ENCODE measurements around the gene NECTIN4. TPM values are rescaled to one million over a fixed set of nuclear protein-coding genes. Genes with fewer than 3 reads are reported as not detected.

The NECTIN4 gene
- polyA plus RNA-seq, 1 donor from 2014 or later, result not detected

GRCh38 chr1:161096015-161096414 lies 6.7 kb upstream of the NECTIN4 start:
- Mint-ChIP-seq H3K4me3 (peak overlapping the region in 1 of 4 donors; percentile 91), H3K9me3 (no peaks in the 10 kb centered on the region), H3K36me3 (no peaks in the 10 kb centered on the region)

GRCh38 chr1:161095230-161095629 lies 5.9 kb upstream of the NECTIN4 start:
- Mint-ChIP-seq H3K4me1 (peaks cover 16 to 21% (median 17%) of the 10 kb centered on the region in 3 donors), H3K9me3 (no peaks in the 10 kb centered on the region), H3K27ac (peak overlapping the region in 2 of 3 donors; percentile 57 to 98), H3K4me3 (peak overlapping the region in 1 of 4 donors; percentile 64), H3K27me3 (no peaks in the 10 kb centered on the region), H3K36me3 (no peaks in the 10 kb centered on the region)

More at GRCh38 chr1:161096015-161096414, 6.7 kb upstream of the NECTIN4 start:
- Mint-ChIP-seq H3K4me1 (peaks cover 16 to 21% (median 17%) of the 10 kb centered on the region in 3 donors), H3K27me3 (no peaks in the 10 kb centered on the region), H3K27ac (peak overlapping the region in 2 of 3 donors; percentile 98 to 100)

GRCh38 chr1:161094481-161094880 lies 5.1 kb upstream of the NECTIN4 start:
- Mint-ChIP-seq H3K36me3 (no peaks in the 10 kb centered on the region), H3K27ac (peak overlapping the region in 2 of 3 donors; percentile 27 to 57), H3K4me3 (peak overlapping the region in 1 of 4 donors; percentile 57), H3K27me3 (no peaks in the 10 kb centered on the region), H3K9me3 (no peaks in the 10 kb centered on the region), H3K4me1 (peaks cover 16 to 21% (median 17%) of the 10 kb centered on the region in 3 donors)

DNA sequence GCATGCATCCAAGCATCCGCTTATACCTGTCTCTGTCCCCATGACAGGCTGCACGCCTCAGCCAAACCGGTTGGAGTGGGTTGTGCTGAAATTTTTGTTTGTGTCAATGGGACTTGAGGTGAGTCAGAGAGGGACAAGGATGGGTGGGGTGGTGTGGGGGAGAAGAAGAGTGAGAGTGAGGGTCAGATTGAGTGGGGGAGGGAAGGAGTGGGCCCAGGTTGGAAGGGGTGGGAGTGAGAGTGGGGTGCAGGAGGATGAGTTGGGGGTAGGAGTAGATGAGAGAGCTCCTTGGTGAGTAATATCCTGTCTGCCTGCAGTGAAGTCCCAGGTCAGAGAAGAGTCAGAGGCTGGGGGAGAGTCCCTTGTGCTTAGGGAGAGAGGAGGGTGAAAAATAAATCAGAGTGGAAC lies 3.3 kb upstream of the NECTIN4 start:
- no peaks in the 10 kb centered on the region for H3K9me3 Mint-ChIP-seq
- H3K36me3 Mint-ChIP-seq, result no peaks in the 10 kb centered on the region
- no peaks in the 10 kb centered on the region for H3K27me3 Mint-ChIP-seq
- no peak overlapping the region for H3K4me3 Mint-ChIP-seq
- H3K4me1 Mint-ChIP-seq, result peaks cover 8 to 11% (median 11%) of the 10 kb centered on the region in 3 donors
- no peak overlapping the region for H3K27ac Mint-ChIP-seq

DNA sequence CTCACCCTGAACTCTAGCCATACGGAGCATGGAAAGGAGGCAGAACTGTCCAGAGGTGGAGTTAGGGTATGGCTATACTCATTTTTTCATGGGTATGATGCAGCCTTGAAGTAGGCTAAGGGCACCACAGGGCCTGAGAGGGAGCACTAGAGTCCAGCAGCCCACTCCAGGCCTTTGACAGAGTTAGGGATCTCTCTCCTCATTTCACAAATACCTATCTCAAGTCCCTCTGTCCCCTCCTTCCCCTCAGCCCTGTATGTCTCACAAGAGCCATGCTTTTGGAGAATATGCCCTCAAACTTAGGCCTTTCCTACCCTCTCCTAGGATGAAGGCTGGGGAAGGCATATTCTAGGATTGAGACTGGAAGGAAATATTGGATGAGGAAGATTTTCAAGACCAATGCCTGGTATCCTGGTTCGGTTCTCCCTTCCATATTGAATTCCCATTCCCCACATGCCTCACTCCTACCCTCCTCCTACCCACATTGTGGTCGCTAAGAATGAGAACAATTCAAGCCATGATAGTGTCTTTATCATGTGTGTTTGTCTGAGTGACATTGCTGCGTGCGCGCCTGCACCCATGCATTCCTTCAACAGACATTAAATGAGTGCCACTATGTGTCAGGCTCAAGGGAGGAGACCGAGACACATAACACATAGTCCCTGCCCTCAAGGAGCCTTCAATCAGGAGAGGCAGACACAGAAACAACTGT lies 2.6 kb upstream of the NECTIN4 start:
- no peak overlapping the region for H3K4me3 Mint-ChIP-seq
- H3K27me3 Mint-ChIP-seq, result no peaks in the 10 kb centered on the region
- peaks cover 2 to 5% (median 5%) of the 10 kb centered on the region in 3 donors for H3K4me1 Mint-ChIP-seq
- no peak overlapping the region for H3K27ac Mint-ChIP-seq
- H3K9me3 Mint-ChIP-seq, result no peaks in the 10 kb centered on the region
- no peaks in the 10 kb centered on the region for H3K36me3 Mint-ChIP-seq

DNA sequence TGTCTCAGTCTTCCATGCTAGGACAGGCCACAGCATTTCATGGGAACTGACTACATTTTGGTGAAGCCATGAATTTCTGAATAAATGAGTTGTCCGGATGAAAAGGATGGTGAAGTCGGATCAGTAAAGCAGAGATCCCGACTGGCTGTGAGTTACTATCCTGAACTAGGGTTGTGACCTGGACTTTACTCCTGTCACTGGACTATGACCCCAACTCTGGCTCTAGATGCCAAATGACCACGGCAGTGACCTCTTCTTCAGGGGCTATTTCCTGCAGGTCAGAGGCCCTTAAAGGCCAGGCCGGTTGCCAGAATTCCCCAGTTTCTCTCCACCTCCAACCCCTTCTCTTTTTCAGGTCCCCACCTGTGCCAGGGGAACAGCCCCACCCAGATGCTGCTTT lies 1.7 kb upstream of the NECTIN4 start:
- H3K4me1 Mint-ChIP-seq, result peaks cover 0 to 3% (median under 1%) of the 10 kb centered on the region in 3 donors
- no peaks in the 10 kb centered on the region for H3K27me3 Mint-ChIP-seq
- no peak overlapping the region for H3K4me3 Mint-ChIP-seq
- no peak overlapping the region for H3K27ac Mint-ChIP-seq
- H3K36me3 Mint-ChIP-seq, result no peaks in the 10 kb centered on the region
- H3K9me3 Mint-ChIP-seq, result no peaks in the 10 kb centered on the region

GRCh38 chr1:161090617-161091016 lies 1.3 kb upstream of the NECTIN4 start:
- Mint-ChIP-seq H3K27me3 (peaks cover 2% of the 10 kb centered on the region), H3K4me1 (no peaks in the 10 kb centered on the region), H3K4me3 (no peak overlapping the region), H3K9me3 (no peaks in the 10 kb centered on the region), H3K27ac (no peak overlapping the region), H3K36me3 (no peaks in the 10 kb centered on the region)

GRCh38 chr1:161089938-161090337 lies 580 bp upstream of the NECTIN4 start:
- no peak overlapping the region for H3K27ac Mint-ChIP-seq
- no peak overlapping the region for H3K4me3 Mint-ChIP-seq
- no peaks in the 10 kb centered on the region for H3K36me3 Mint-ChIP-seq
- H3K4me1 Mint-ChIP-seq, result no peaks in the 10 kb centered on the region
- H3K9me3 Mint-ChIP-seq, result no peaks in the 10 kb centered on the region
- H3K27me3 Mint-ChIP-seq, result peaks cover 2% of the 10 kb centered on the region

DNA sequence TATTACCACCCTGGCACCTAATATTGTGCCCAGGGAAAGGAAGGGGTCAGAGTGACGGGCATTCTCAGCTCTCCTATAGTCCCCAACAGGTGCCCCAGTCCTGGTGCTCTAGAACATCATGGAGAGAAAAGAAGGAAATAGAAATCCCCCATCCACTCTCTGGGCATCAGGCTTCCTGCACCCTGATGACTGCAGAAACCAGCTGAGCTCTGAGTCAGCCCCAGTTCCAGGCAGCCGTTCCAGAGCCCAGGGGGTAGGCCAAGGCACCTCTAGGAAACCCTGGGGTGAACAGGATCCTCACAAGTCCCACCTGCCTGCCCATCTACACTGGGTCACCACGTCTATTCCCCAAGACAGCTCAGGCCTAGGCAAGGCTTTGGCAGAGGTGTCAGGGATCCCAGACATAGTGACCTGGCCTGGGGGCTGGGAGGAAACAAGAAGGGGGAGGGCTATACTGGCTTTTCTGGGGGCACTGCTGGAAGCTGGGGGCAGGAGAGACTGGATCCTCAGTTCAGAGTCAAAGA lies 709 bp downstream of the NECTIN4 start:
- H3K4me1 Mint-ChIP-seq, result no peaks in the 10 kb centered on the region
- H3K27me3 Mint-ChIP-seq, result peaks cover 2% of the 10 kb centered on the region
- H3K9me3 Mint-ChIP-seq, result no peaks in the 10 kb centered on the region
- H3K36me3 Mint-ChIP-seq, result no peaks in the 10 kb centered on the region
- H3K27ac Mint-ChIP-seq, result no peak overlapping the region
- no peak overlapping the region for H3K4me3 Mint-ChIP-seq

GRCh38 chr1:161086457-161086856 lies 2.9 kb downstream of the NECTIN4 start:
- Mint-ChIP-seq H3K27me3 (peaks cover 2% of the 10 kb centered on the region), H3K4me1 (no peaks in the 10 kb centered on the region), H3K27ac (peak overlapping the region in 1 of 3 donors; percentile 29), H3K36me3 (no peaks in the 10 kb centered on the region), H3K4me3 (no peak overlapping the region), H3K9me3 (no peaks in the 10 kb centered on the region)

- H3K4me1 Mint-ChIP-seq, result no peaks in the 10 kb centered on the region
- H3K27ac Mint-ChIP-seq, result peak overlapping the region in 1 of 3 donors; percentile 11
- H3K9me3 Mint-ChIP-seq, result no peaks in the 10 kb centered on the region
Measured at GRCh38 chr1:161085165-161085564, 4.2 kb downstream of the NECTIN4 start.

DNA sequence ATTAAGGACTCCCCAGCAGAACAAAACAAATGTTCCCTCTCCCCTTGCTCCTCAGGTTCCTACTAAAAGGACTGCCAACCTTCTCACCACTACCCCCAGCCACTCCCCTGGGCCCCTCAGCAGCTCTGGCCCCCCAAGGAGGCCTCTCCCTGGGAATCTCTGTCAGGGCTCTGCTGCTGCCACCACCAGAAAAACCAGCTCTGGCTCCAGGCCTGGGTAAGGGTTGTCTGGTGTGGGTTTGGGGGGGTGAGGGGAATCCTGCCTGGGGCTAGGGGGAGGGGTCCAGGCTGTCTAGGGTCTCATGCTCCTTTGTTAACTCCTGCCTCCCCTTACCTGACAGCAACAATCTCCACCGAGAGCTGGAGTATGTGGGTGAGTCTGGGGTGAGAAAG lies 4.8 kb downstream of the NECTIN4 start:
- H3K27me3 Mint-ChIP-seq, result peaks cover 2% of the 10 kb centered on the region
- no peaks in the 10 kb centered on the region for H3K9me3 Mint-ChIP-seq
- no peaks in the 10 kb centered on the region for H3K4me1 Mint-ChIP-seq
- no peaks in the 10 kb centered on the region for H3K36me3 Mint-ChIP-seq
- peak overlapping the region in 1 of 3 donors; percentile 11 for H3K27ac Mint-ChIP-seq
- H3K4me3 Mint-ChIP-seq, result no peak overlapping the region

More at GRCh38 chr1:161085165-161085564, 4.2 kb downstream of the NECTIN4 start:
- no peak overlapping the region for H3K4me3 Mint-ChIP-seq
- H3K27me3 Mint-ChIP-seq, result peaks cover 2% of the 10 kb centered on the region
- H3K36me3 Mint-ChIP-seq, result no peaks in the 10 kb centered on the region

- peaks cover 4% of the 10 kb centered on the region for H3K27me3 Mint-ChIP-seq
- H3K27ac Mint-ChIP-seq, result peak overlapping the region in 1 of 3 donors; percentile 11
- H3K36me3 Mint-ChIP-seq, result no peaks in the 10 kb centered on the region
- H3K4me1 Mint-ChIP-seq, result no peaks in the 10 kb centered on the region
- H3K4me3 Mint-ChIP-seq, result no peak overlapping the region
- no peaks in the 10 kb centered on the region for H3K9me3 Mint-ChIP-seq
Measured at GRCh38 chr1:161083748-161084596, 5.4 kb downstream of the NECTIN4 start.

- Mint-ChIP-seq H3K9me3 (no peaks in the 10 kb centered on the region), H3K4me1 (no peaks in the 10 kb centered on the region), H3K27ac (no peak overlapping the region)
Measured at GRCh38 chr1:161082996-161083747, 6.2 kb downstream of the NECTIN4 start.

GRCh38 chr1:161082483-161082882 lies 6.9 kb downstream of the NECTIN4 start:
- Mint-ChIP-seq H3K4me3 (no peak overlapping the region), H3K36me3 (no peaks in the 10 kb centered on the region), H3K27me3 (peaks cover 5% of the 10 kb centered on the region), H3K4me1 (no peaks in the 10 kb centered on the region), H3K27ac (no peak overlapping the region), H3K9me3 (no peaks in the 10 kb centered on the region)

More at GRCh38 chr1:161082996-161083747, 6.2 kb downstream of the NECTIN4 start:
- no peak overlapping the region for H3K4me3 Mint-ChIP-seq
- peaks cover 5% of the 10 kb centered on the region for H3K27me3 Mint-ChIP-seq
- H3K36me3 Mint-ChIP-seq, result no peaks in the 10 kb centered on the region
